ENCODE data around the gene EPHA8.

GRCh38 chr1:22635436-22635835 is 72.1 kb downstream of the EPHA8 start:
- no peak for TF ChIP-seq EZH2 (IDR thresholded peaks at IDR 0.05; ENCODE audit: insufficient read depth, poor library complexity, severe bottlenecking)
- TF ChIP-seq EZH2phosphoT487 (IDR thresholded peaks at IDR 0.05; ENCODE audit: insufficient read depth, low read depth), result no peak

Data from GM23248 (cell line).